AG04450 (cell line): Measurements from ENCODE around the gene HEATR3. TPM values are rescaled to one million over a fixed set of nuclear protein-coding genes. Genes with fewer than 3 reads are reported as not detected.

Source experiments
- CTCF ChIA-PET: fragments of 300-600, 350-600 bp; formaldehyde crosslinking; extraction: SDS; loops from one replicate; lab custom pipeline; 2022; ENCODE audit warnings: antibody characterized with exemption, inconsistent platforms; lab: Charles Lee
- POLR2A ChIA-PET: fragments of 350-600 bp; formaldehyde crosslinking; extraction: SDS; loops from one replicate; lab custom pipeline; 2021; ENCODE audit warnings: antibody characterized with exemption, inconsistent platforms; lab: Yijun Ruan, JAX
- DNase-seq: peaks from one replicate; pipeline ENCODE4 v3.0.0-alpha.2; 2011; ENCODE audit warnings: low read depth, low spot score
- H3K27ac ChIP-seq: one replicate; pipeline ENCODE4 v1.5.1; 2012; ENCODE audit warnings: low read depth, low read length, control low read depth
- H3K27me3 ChIP-seq: one replicate; pipeline ENCODE4 v1.6.0; 2012; ENCODE audit warnings: low read length; ENCODE audit not compliant: control insufficient read depth, insufficient read depth
- H3K4me3 ChIP-seq: 2 replicates; pipeline ENCODE4 v1.5.1; 2011; ENCODE audit warnings: mild to moderate bottlenecking, low read depth, low read length, control low read depth
- H3K9me3 ChIP-seq: 2 replicates; pipeline ENCODE4 v1.5.1; 2012; ENCODE audit warnings: low read length; ENCODE audit not compliant: control insufficient read depth, insufficient read depth
- polyA plus RNA-seq: library from polyadenylated mRNA; depleted of rRNA; stranded (reverse); fragments of >200 nt; gene quantifications from 2 replicates; pipeline ENCODE4 v1.2.3, GENCODE V29; 2011
- TF ChIP-seq, protein P1 (sequence below): IDR thresholded peaks from 2 replicates; pipeline ENCODE4 v1.5.1; 2011; ENCODE audit warnings: low read depth, low read length, control low read depth, inconsistent platforms

Gene HEATR3
- polyA plus RNA-seq, 1 experiment = 17.1 TPM

DNA sequence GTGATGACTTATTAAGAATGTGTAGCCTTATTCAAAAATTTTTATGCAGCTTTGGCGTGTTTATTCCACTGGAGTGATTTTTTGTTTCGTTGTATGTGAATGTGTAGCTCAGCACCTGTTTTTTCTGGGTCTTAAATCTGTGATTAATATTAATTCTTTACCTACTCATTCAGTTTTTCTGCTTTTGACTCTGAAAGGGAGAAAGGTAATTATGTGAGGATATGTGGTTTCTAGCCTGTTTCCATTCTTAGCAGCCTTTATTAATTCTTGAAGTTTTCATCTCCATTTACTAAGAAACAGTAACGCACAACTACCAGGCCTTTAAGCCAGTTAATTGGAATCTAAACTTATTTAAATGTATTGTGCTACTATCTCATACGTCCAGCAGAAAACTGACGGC, 7.0 kb downstream of the HEATR3 start:
- H3K27me3 ChIP-seq = no peaks in the 10 kb centered on the region
- TF ChIP-seq, protein P1, sequence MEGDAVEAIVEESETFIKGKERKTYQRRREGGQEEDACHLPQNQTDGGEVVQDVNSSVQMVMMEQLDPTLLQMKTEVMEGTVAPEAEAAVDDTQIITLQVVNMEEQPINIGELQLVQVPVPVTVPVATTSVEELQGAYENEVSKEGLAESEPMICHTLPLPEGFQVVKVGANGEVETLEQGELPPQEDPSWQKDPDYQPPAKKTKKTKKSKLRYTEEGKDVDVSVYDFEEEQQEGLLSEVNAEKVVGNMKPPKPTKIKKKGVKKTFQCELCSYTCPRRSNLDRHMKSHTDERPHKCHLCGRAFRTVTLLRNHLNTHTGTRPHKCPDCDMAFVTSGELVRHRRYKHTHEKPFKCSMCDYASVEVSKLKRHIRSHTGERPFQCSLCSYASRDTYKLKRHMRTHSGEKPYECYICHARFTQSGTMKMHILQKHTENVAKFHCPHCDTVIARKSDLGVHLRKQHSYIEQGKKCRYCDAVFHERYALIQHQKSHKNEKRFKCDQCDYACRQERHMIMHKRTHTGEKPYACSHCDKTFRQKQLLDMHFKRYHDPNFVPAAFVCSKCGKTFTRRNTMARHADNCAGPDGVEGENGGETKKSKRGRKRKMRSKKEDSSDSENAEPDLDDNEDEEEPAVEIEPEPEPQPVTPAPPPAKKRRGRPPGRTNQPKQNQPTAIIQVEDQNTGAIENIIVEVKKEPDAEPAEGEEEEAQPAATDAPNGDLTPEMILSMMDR = no peak
- CTCF ChIA-PET = interaction anchor here (2.0 kb wide), 1 partner anchor 47 kb away, joined by 9 read pairs; the partner anchor contains the start of gene CNEP1R1
- DNase-seq = no peak
- POLR2A ChIA-PET = no interaction called here
- no peak overlapping the region for H3K4me3 ChIP-seq
- no peaks in the 10 kb centered on the region for H3K9me3 ChIP-seq
- H3K27ac ChIP-seq = no peak overlapping the region

DNA sequence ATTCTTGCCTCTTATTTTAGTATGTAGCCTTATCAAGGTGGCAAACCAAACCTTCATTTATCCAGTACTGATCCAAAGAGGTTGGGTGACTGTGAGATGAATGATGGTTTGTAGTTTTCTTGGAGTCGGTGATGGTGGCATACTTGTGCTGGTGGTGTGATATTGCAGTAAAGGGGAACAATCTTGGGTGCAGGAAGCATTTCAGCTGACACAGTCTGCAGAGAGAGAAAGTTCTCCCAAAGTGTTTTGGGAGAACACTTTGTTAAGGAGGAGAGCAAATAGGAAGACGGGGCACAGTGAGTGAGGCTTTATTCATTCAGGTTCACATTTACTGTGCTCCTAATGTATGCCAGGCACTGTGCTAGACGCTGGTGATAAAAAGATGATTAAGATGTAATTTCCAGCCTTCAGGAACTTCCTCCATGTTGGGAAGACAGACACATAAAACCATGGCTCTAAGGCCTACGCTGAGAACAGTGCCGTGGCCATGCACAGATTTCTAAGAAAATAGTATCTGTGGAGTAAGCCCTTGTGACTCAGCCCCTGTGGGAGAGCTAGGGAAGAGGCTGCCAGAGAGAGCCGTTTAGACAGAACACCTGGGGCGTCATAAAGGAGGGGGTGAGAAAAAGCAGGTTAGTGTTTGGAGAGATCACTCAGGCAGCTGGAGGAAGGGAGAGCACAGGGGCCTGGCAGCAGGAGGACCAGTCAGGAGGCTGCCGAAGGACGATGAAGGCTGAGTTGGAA, 13.8 kb downstream of the HEATR3 start:
- POLR2A ChIA-PET = no interaction called here
- Histone ChIP-seq H3K4me3 (no peak overlapping the region), H3K27me3 (no peaks in the 10 kb centered on the region), H3K9me3 (no peaks in the 10 kb centered on the region), H3K27ac (no peak overlapping the region)
- DNase-seq = no peak
- CTCF ChIA-PET = interaction anchor here (0.9 to 3.8 kb wide), 2 partner anchors 12 to 131 kb away, joined by 3 to 15 read pairs; no protein-coding TSS in a partner anchor
- TF ChIP-seq, protein P1 = no peak

DNA sequence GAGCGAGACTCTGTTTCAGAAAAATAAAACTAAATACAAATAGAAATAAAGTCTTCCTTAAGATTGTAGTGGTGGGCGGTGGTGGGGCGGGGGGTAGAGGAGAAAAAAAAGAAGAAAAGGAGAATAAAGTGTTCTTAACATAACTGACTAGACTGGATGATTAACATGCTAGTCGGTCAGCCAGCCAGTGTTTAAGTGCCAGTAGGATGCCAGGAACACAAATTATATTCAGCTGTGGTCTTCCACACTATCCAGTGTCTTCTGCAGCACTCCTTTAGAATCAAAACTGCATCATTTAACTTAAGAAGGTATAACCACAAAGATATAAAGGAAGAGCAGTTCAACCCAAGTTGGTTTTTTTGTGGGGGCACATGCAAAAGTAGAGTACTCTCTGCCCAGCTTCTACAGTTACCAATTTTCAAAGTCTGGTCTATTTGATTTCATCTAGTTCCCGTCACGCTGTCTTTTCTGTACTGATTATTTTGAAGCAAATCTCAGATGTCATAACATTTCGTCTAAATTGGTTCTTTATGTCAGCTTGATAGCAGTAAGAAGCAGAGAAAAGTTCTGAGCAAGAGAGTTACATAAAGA, 15.8 kb downstream of the HEATR3 start:
- DNase-seq = no peak
- ChIA-PET CTCF (interaction anchor here (1.3 kb wide), 1 partner anchor 57 kb away, joined by 6 read pairs; the partner anchor contains the start of gene CNEP1R1), POLR2A (no interaction called here)
- Histone ChIP-seq H3K9me3 (no peaks in the 10 kb centered on the region), H3K4me3 (no peak overlapping the region), H3K27ac (no peak overlapping the region), H3K27me3 (no peaks in the 10 kb centered on the region)
- TF ChIP-seq, protein P1 = no peak

DNA sequence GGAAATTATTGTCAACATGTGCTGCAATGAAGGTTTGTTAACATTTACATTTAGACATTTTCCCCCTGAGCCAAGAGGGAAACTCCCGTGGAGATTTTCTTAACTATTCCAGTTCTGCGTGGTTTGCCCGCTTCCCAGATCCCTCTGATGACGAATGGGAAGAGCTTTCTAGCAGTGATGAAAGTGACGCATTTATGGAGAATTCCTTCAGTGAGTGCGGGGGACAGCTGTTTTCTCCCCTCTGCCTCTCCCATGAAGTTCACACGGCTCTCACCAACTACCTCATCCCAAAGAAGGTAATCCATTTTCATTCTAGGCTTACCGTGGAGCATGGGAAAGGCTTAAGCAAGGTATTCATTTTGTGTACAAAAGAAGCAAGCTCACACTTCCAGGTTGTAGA, 18.2 kb downstream of the HEATR3 start:
- no peaks in the 10 kb centered on the region for H3K9me3 ChIP-seq
- H3K27ac ChIP-seq = no peak overlapping the region
- TF ChIP-seq, protein P1 = no peak
- POLR2A ChIA-PET = no interaction called here
- no peaks in the 10 kb centered on the region for H3K27me3 ChIP-seq
- CTCF ChIA-PET = interaction anchor here (1.8 kb wide), 1 partner anchor 16 kb away, joined by 10 read pairs; no protein-coding TSS in a partner anchor
- no peak overlapping the region for H3K4me3 ChIP-seq
- DNase-seq = no peak

DNA sequence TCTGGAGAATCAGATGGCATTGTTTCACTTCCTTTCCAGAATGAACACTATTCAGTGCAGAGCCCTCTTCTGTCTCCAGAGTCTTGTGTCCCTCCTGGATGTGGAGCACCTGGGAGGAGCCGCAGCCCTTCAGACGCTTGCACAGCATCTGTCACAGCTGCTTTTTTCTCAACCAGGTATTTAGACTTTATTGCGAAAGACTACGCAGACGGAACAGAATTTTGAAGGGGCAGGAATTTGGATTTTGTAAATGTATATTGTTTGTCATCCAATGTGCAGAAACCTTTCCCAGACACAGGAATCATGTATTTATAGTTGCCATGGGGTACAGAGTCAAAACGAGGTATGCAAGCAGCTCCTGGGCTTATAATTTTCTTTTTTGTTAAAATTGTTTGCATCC, 20.4 kb downstream of the HEATR3 start:
- Histone ChIP-seq H3K9me3 (no peaks in the 10 kb centered on the region), H3K4me3 (no peak overlapping the region), H3K27ac (no peak overlapping the region), H3K27me3 (no peaks in the 10 kb centered on the region)
- POLR2A ChIA-PET = no interaction called here
- CTCF ChIA-PET = no interaction called here
- no peak for DNase-seq
- TF ChIP-seq, protein P1 = no peak
